Mononuclear cell (primary cell): ENCODE results near the gene RFPL1. TPM values are rescaled to one million over a fixed set of nuclear protein-coding genes. Genes with fewer than 3 reads are reported as not detected.

Experiments used
- H3K27me3 ChIP-seq: 2 replicates; pipeline ENCODE4 v1.6.0; 2011; ENCODE audit warnings: low read length, control low read depth; ENCODE audit not compliant: insufficient read depth
- H3K4me1 ChIP-seq: 2 replicates; pipeline ENCODE4 v1.5.1; 2011; ENCODE audit warnings: mild to moderate bottlenecking, low read length, control low read depth; ENCODE audit not compliant: insufficient read depth
- H3K4me3 ChIP-seq: 2 replicates; pipeline ENCODE4 v1.5.1; 2011; ENCODE audit warnings: mild to moderate bottlenecking, low read length, moderate library complexity
- H3K9me3 ChIP-seq: 2 replicates; pipeline ENCODE4 v1.5.1; 2011; ENCODE audit warnings: low read depth, mild to moderate bottlenecking, control low read depth, low read length
- total RNA-seq: library from RNA; depleted of rRNA; stranded (reverse); fragments of >200 nt; gene quantifications from one replicate; pipeline ENCODE4 v1.2.3, GENCODE V29; 2012

RFPL1 gene
- total RNA-seq, 1 donor: not detected

- H3K4me1 ChIP-seq: no peaks in the 10 kb centered on the region
- H3K9me3 ChIP-seq: no peaks in the 10 kb centered on the region
- no peaks in the 10 kb centered on the region for H3K27me3 ChIP-seq
- H3K4me3 ChIP-seq: no peak overlapping the region
These were observed 19.3 kb downstream of the RFPL1 start for GRCh38 chr22:29457730-29458129.

DNA sequence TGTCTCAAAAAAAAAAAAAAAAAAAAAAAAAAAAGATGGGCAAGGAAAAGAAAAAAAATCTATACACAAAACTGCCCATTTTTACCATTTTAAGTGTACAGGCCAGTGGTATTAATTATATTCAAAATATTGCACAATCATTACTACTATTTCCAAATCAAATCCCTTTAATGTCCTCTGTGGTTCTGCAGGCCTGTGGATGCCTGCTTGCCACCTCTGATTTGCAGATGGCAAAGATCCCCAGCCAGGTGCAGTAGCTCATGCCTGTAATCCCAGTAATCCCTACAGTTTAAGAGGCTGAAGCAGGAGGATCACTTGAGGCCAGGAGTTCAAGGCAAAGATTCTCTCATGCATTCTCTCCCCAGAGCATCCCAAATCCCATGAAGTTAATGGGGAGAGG, 20.2 kb downstream of the RFPL1 start:
- H3K9me3 ChIP-seq: no peaks in the 10 kb centered on the region
- H3K4me3 ChIP-seq: no peak overlapping the region
- H3K27me3 ChIP-seq: no peaks in the 10 kb centered on the region
- no peaks in the 10 kb centered on the region for H3K4me1 ChIP-seq

- Histone ChIP-seq H3K27me3 (no peaks in the 10 kb centered on the region), H3K9me3 (no peaks in the 10 kb centered on the region), H3K4me1 (no peaks in the 10 kb centered on the region), H3K4me3 (no peak overlapping the region)
These were observed 21.4 kb downstream of the RFPL1 start for GRCh38 chr22:29459773-29460172.

DNA sequence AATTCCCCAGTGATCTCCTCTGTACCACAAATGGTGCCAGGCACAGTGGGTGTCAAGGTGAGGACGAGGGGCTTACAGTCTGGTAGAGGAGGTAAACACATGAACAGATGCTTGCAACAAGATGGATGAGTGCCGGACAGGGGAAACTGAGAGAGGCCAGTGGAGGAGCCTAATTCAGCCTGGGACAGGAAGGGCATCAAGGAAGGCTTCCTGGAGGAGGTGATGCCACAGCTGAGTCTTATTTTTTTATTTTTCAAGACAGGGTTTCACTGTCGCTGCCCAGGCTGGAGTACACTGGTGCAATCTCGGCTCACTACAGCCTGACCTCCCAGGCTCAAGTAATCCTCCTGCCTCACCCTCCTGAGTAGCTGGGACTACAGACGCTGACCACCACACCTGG, 22.9 kb downstream of the RFPL1 start:
- Histone ChIP-seq H3K4me1 (no peaks in the 10 kb centered on the region), H3K4me3 (no peak overlapping the region), H3K27me3 (no peaks in the 10 kb centered on the region), H3K9me3 (no peaks in the 10 kb centered on the region)

DNA sequence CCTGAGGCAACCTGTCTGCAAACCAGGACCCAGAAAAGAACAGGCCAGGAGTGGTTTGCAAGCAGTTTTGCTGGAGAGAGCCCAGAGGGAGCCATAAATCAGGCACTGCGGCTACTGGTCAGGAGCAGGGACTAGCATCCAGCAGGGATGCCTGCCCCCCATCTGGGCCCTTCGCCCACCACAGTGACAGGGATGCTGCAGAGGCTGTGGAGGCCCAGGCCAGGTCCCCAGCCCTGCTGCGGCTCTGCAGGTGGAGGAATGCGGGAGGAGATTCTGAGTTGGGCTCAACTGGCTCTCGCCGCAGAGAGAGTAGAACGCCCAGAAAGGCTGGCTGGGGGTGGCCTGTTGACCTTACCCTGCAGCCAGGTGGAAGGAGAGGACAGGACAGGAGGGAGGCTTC, 25.2 kb downstream of the RFPL1 start:
- Histone ChIP-seq H3K4me1 (no peaks in the 10 kb centered on the region), H3K9me3 (no peaks in the 10 kb centered on the region)

GRCh38 chr22:29464581-29464980, 26.2 kb downstream of the RFPL1 start:
- H3K27me3 ChIP-seq: no peaks in the 10 kb centered on the region
- no peak overlapping the region for H3K4me3 ChIP-seq
- no peaks in the 10 kb centered on the region for H3K9me3 ChIP-seq
- no peaks in the 10 kb centered on the region for H3K4me1 ChIP-seq

More for the DNA sequence above, 25.2 kb downstream of the RFPL1 start:
- Histone ChIP-seq H3K4me3 (no peak overlapping the region), H3K27me3 (no peaks in the 10 kb centered on the region)

DNA sequence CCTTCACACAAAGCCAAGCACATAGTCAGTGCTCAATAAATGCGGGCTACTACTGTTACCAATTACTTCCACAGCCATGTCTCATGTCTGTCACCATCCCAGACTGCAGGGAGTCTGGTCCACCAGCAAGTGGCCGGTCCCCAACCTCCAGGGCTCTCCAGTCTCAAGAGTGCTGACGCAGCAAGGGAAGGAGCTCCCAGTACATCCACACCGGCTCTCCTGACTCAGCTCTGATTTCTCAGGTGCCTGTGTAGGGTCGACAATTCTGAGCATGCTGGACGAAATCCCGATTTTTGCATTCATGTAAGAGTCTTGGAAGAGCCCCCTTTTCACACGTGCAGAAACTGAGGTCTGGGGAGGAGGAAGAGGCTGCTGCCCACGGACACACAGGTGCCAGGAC, 31.4 kb downstream of the RFPL1 start:
- peaks cover 7% of the 10 kb centered on the region for H3K4me1 ChIP-seq
- no peaks in the 10 kb centered on the region for H3K27me3 ChIP-seq
- no peaks in the 10 kb centered on the region for H3K9me3 ChIP-seq
- H3K4me3 ChIP-seq: no peak overlapping the region

DNA sequence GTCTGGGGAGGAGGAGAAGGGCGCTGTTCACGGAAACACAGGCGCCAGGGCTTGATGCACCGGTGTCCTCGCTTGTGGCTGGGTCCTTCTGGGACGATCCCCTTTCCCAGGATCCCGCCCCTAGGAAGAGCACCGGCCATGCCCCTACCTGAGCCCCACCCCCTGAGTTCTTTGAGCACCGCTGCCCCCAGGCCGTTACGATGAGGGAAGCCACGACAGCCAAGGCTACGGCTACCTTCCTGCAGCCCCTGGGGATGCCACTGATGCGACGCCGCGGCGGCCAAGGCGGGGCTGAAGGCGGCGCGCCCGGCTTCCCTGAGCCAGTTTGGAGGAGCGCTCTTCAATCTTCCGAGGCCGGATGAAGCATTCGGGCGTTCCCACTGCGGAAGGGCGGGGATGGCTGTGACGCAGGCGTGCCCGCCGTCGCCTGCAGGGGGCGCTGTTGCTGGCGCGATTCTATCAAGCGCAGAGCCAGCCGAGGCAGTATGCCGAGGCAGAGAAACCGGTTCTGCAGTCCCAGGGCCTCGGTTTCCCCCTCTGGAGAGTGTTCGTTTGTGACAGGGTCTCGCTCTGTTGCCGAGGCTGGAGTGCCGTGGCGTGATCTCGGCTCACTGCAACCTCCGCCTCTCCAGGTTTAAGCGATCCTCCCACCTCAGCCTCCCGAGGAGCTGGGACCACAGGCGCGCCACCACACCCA, 31.9 kb downstream of the RFPL1 start:
- H3K9me3 ChIP-seq: no peaks in the 10 kb centered on the region
- no peaks in the 10 kb centered on the region for H3K27me3 ChIP-seq
- no peak overlapping the region for H3K4me3 ChIP-seq
- peaks cover 7% of the 10 kb centered on the region for H3K4me1 ChIP-seq

GRCh38 chr22:29473001-29473400, 34.6 kb downstream of the RFPL1 start:
- no peaks in the 10 kb centered on the region for H3K9me3 ChIP-seq
- peaks cover 7% of the 10 kb centered on the region for H3K4me1 ChIP-seq
- H3K27me3 ChIP-seq: peaks cover 8% of the 10 kb centered on the region
- H3K4me3 ChIP-seq: no peak overlapping the region

GRCh38 chr22:29475550-29475949, 37.2 kb downstream of the RFPL1 start:
- Histone ChIP-seq H3K9me3 (no peaks in the 10 kb centered on the region), H3K4me3 (no peak overlapping the region), H3K4me1 (peaks cover 10% of the 10 kb centered on the region), H3K27me3 (peaks cover 33% of the 10 kb centered on the region)

DNA sequence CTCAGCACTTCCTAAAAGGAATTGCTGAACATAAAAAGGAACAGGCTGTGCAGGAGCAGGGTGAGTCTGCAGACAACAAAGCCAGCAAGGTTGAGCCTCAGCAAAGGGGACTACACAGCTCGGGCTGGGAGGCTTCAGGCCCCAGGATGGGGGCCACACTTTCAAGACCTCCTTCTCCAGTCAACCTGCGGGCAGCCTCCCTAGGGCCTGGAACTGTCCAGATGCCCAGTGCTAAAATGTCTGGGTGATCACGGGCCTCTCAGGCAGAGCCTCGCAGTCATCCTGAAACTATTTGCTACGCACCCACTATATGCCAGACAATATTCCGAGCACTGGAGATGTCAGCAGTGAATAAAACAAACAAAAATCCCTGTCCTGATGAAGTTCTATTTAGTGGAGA, 37.7 kb downstream of the RFPL1 start:
- Histone ChIP-seq H3K4me3 (no peak overlapping the region), H3K4me1 (peaks cover 12% of the 10 kb centered on the region), H3K9me3 (no peaks in the 10 kb centered on the region), H3K27me3 (peaks cover 39% of the 10 kb centered on the region)

DNA sequence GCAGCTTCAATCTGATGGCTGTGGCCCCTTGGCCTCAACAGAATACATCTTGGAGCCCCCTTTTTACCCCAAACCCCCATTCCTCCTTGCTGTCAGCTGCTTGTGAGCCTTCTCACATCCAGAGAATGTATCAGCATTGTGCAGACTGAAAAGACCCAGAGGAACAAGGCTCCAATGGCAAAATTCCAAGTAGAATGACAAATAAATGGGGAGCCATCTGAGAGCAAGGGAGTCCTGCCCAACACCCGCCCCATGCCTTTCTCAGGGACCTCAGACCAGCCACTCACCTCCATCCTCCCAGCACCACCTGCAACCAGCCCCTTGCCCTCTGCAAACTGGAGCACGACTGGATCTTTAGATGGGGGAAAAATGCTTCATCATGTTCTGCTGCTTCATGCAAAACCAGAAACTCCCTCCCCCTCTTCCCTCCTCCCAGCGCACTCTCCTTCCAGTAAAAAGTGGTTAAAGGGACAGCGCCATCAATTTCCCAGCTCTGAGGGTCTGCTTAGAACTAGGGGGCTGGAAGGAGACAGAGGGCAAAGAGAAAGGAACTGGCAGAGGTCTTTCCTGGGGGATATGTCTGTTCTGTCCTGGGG, 39.4 kb downstream of the RFPL1 start:
- peaks cover 17% of the 10 kb centered on the region for H3K4me1 ChIP-seq
- no peak overlapping the region for H3K4me3 ChIP-seq
- no peaks in the 10 kb centered on the region for H3K9me3 ChIP-seq
- H3K27me3 ChIP-seq: peaks cover 46% of the 10 kb centered on the region

GRCh38 chr22:29478326-29479276, 40.2 kb downstream of the RFPL1 start:
- Histone ChIP-seq H3K27me3 (peaks cover 46% of the 10 kb centered on the region), H3K9me3 (no peaks in the 10 kb centered on the region), H3K4me1 (peaks cover 17% of the 10 kb centered on the region), H3K4me3 (no peak overlapping the region)

DNA sequence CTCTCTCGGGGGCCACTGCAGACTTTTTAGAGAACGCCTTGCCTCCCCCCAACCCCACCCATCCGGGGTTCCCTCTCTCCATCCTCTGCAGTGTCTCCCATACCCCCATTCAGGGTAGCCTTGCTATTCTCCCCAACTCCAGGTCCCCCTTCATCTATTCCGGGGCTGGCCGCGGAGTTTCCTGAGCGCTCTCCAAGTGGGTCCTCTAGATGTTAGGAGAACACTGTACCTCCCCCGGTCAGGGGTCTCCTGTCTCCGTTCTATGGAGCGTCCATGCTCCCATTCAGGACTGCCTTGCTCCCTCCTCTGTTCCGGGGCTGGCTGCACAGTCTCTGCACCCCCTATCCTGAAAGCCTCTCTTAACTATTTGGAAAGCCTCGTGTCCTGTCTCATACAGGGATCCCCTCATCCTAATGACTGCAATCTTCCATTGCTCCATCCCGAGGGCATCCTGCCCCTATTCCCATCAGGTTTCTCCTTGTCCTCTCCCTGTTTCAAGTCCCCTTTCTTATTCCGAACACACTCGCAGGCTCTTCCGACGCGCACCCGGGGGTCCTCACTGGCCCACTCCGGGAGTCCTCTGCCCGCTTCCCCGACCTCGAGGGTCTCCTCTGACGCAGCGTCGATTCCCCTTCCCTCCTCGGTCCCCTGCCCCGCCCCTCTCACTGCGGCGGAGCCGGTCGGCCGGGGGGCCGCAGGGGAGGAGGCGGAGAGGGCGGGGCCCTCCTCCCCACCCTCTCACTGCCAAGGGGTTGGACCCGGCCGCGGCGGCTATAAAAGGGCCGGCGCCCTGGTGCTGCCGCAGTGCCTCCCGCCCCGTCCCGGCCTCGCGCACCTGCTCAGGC, 41.3 kb downstream of the RFPL1 start, which contains the start of gene NEFH:
Gene NEFH (plus strand): TSS at position 802 of the 845 bp plus-strand sequence. CDS start 45 bp downstream, outside the sequence.
- Histone ChIP-seq H3K4me1 (peaks cover 17% of the 10 kb centered on the region), H3K27me3 (peaks cover 46% of the 10 kb centered on the region), H3K4me3 (no peak within 1 kb of the TSS), H3K9me3 (no peaks in the 10 kb centered on the region)

DNA sequence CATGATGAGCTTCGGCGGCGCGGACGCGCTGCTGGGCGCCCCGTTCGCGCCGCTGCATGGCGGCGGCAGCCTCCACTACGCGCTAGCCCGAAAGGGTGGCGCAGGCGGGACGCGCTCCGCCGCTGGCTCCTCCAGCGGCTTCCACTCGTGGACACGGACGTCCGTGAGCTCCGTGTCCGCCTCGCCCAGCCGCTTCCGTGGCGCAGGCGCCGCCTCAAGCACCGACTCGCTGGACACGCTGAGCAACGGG, 41.8 kb downstream of the RFPL1 start:
- peaks cover 46% of the 10 kb centered on the region for H3K27me3 ChIP-seq

More for the DNA sequence above, 41.8 kb downstream of the RFPL1 start:
- Histone ChIP-seq H3K4me3 (no peak overlapping the region), H3K9me3 (no peaks in the 10 kb centered on the region), H3K4me1 (peaks cover 17% of the 10 kb centered on the region)
